Cortex of kidney (tissue), 1 donor: Measurements from ENCODE around the gene MCTP2.
"Not testable (repeated sequence)": the region's sequence is repeated elsewhere in the genome, so short reads cannot be mapped to it uniquely, and the experiment has no call there.

Experiments used
- DNase-seq: peaks from one replicate; lab custom pipeline; 2025; lab: John Stamatoyannopoulos, UW

Gene MCTP2

DNA sequence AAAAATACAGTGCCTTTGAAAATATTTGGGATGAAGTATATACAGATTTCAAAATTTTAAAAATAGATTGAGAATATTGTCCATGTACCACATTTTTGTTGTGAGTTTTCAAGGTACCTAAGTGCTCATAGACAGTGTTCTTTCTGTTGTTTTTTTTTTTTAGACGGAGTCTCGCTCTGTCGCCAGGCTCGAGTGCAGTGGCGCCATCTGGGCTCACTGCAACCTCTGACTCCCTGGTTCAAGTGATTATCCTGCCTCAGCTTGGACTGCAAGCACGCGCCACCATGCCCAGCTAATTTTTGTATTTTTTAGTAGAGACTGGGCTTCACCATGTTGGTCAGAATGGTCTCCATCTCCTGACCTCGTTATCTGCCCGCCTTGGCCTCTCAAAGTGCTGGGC is 223.9 kb downstream of the MCTP2 start:
- DNase-seq = no peak

- DNase-seq = no peak
Observed at GRCh38 chr15:94456226-94456625, 224.9 kb downstream of the MCTP2 start.

DNA sequence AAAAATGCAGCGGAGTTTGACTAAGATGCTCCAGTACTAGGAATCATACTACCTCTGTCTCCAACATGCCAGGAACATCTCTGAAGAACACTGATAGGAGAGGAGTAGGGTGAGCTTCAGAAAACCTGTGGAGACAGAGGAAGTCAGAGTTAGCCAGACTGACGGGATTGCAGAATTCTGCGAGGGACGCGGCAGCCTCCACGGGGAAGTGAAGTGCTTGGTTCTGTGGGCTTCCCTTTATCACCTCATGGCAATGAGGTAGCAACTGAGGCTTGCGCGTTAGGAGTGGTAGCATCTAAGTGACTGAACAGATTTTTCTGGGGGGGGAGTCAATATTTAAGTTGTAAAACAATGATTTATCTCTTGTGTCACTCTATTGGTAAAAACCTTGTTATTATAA is 226.3 kb downstream of the MCTP2 start:
- DNase-seq = no peak

DNA sequence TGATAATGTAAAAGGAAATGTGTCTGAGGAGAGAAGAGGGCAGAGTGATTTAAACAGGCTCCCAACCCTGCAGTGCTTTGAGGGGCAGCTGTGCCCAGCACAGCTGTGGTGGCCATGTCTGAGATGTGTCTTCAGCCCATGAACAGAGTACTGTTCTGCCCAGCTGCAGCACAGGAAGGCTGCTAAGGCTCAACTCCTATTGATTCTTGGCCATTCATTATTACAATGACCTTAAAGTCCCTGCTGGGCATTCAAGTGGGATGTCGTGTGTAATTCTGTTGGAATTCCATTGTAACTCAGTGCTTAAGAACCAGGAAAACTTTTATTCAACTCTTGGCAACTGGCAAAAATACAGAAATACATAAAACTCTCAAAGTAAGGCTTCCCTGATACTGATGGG is 229.3 kb downstream of the MCTP2 start:
- no peak for DNase-seq

- DNase-seq = no peak
Observed at GRCh38 chr15:94467034-94467433, 235.7 kb downstream of the MCTP2 start.

GRCh38 chr15:94470492-94470891 is 239.1 kb downstream of the MCTP2 start:
- no peak for DNase-seq

GRCh38 chr15:94476686-94477085 is 245.3 kb downstream of the MCTP2 start:
- DNase-seq = no peak

GRCh38 chr15:94477913-94478553 is 246.7 kb downstream of the MCTP2 start:
- no peak for DNase-seq

- no peak for DNase-seq
Observed at GRCh38 chr15:94478763-94479162, 247.4 kb downstream of the MCTP2 start.

DNA sequence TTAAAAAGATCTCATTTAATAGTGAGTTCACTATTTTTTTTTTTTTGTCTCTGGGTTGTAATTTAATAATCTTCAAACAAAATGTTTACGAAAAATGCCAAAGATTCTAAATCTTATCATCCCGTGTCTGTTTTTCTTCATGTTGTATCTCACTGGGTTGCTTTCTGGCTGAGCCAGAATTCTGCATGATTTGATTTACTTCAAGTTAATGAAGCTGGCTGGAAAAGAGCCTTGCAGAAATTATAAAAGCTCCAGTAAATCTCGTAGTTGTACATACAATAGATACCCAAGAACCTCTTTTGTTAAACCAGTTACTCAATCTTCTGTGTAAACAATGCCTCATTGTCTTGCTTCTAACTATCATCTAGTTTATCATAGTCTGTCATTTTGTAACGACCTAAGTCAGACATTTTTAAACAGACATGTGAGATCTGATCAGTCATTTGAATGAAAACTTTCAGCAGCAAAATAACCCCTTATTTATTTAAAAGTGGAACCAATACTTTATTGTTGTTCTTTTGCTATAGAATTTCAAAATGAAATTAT is 249.0 kb downstream of the MCTP2 start:
- no peak for DNase-seq

DNA sequence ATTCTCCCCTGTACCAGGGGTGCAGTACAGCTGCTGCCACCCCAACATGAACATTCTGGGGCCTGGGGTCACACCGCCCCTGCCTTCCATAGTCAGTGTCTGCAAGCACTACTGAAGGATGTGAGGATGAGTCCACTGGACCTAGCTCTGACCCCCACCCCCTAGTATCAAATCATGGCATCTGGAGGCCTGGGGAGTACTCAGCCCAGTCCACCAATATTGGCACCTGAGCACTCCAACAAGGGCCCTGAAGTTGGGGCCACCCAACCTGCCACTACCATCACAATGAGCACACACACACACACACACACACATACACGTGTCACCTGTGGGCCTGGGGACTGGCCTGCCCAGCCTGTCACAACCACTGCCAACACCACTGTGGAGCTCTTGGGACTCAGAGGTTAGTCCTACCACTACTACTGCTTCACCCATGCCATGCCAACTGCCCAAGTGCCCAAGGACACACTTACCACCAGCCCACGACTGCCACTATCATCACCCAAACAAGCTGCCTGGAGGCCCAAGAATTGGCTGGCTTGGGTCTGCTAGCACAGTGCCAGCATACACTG is 253.9 kb downstream of the MCTP2 start:
- DNase-seq = no peak

- no peak for DNase-seq
Observed at GRCh38 chr15:94487635-94488034, 256.3 kb downstream of the MCTP2 start.

GRCh38 chr15:94493176-94493575 is 261.8 kb downstream of the MCTP2 start:
- no peak for DNase-seq

- not testable (repeated sequence) for DNase-seq
Observed at GRCh38 chr15:94493586-94493985, 262.2 kb downstream of the MCTP2 start.

GRCh38 chr15:94494732-94495131 is 263.4 kb downstream of the MCTP2 start:
- no peak for DNase-seq

- no peak for DNase-seq
Observed at GRCh38 chr15:94503293-94503692, 271.9 kb downstream of the MCTP2 start.

GRCh38 chr15:94509259-94509658 is 277.9 kb downstream of the MCTP2 start:
- no peak for DNase-seq

GRCh38 chr15:94522125-94522524 is 290.8 kb downstream of the MCTP2 start:
- no peak for DNase-seq

DNA sequence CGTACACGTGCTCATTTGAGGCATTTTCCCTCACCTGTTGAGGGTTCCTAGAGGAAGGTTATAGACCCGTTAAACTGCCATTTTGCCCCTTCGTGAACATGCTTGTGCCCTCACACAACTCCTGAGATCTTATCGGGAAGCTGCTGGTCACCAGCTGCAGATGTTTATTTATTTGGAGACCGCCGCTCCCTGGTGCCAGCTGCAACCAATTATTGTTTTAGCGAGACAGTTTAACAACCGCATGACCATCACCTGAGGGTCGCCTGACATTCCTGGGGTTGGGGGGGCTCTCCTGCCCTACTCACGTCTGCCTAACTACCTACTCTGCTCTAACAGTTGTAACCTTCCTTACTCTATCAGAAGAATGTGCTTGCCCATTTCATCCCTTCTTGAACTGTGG is 292.5 kb downstream of the MCTP2 start:
- no peak for DNase-seq

- DNase-seq = no peak
Observed at GRCh38 chr15:94524565-94524964, 293.2 kb downstream of the MCTP2 start.

DNA sequence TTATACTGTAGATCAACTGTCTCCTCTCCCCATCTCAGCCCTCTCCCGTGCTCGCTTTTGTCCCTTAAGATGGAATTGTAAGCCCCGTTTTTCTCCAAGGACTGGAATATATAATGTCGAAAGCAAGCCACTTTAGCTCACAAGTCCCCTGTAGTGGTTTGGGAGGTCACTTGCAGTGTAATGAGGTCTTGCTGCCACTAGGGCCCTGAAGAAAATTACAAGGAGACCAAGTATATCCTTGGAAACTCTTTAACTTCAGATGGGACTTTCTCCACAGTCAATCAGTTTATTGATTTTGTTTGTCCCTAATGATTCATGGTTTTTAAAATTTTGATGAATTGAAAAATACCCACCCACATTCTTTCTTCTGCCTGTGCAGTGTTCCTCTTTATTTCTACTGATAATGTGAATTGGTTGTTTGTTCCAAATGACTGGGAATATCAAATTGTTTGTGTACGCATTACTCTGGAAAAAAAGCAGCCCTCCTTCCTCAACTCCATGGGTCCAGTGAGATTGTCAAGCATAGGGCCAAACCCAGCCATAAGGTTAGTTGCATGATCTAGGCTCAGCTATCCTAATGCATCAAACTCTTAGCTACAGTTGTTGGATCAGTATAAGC is 294.8 kb downstream of the MCTP2 start:
- no peak for DNase-seq

GRCh38 chr15:94532226-94532625 is 300.9 kb downstream of the MCTP2 start:
- no peak for DNase-seq
